Measurements from ENCODE around the gene CSF1.
A peak's percentile ranks its signal among the peaks of the same experiment; 100 is the strongest.
"Not testable (repeated sequence)": the region's sequence is repeated elsewhere in the genome, so short reads cannot be mapped to it uniquely, and the experiment has no call there.

The CSF1 gene

GRCh38 chr1:109910123-109910962 lies at the start of gene CSF1:
CSF1 (plus strand) TSS chr1:109910849; CDS start chr1:109911024, 175 bp downstream.
- DNase-seq, result peak; percentile 92 to 93

GRCh38 chr1:109861616-109862015 lies 49.0 kb upstream of the CSF1 start:
- not testable (repeated sequence) for DNase-seq

GRCh38 chr1:109863667-109864046 lies 47.0 kb upstream of the CSF1 start:
- DNase-seq, result peak; percentile 33 to 64

- DNase-seq, result peak in 1 of 2 donors; percentile 28
These were observed 46.4 kb upstream of the CSF1 start for GRCh38 chr1:109864047-109864822.

- no peak for DNase-seq
These were observed 45.6 kb upstream of the CSF1 start for GRCh38 chr1:109864930-109865612.

GRCh38 chr1:109866071-109866470 lies 44.6 kb upstream of the CSF1 start:
- DNase-seq, result no peak

- DNase-seq, result no peak
These were observed 37.1 kb upstream of the CSF1 start for GRCh38 chr1:109873278-109874175.

GRCh38 chr1:109874445-109874844 lies 36.2 kb upstream of the CSF1 start:
- no peak for DNase-seq

- DNase-seq, result no peak
These were observed 34.8 kb upstream of the CSF1 start for GRCh38 chr1:109875874-109876273.

GRCh38 chr1:109876617-109877316 lies 33.9 kb upstream of the CSF1 start:
- no peak for DNase-seq

GRCh38 chr1:109877317-109877771 lies 33.3 kb upstream of the CSF1 start:
- DNase-seq, result peak in 1 of 2 donors; percentile 71

- no peak for DNase-seq
These were observed 32.9 kb upstream of the CSF1 start for GRCh38 chr1:109877776-109878175.

- peak in 1 of 2 donors; percentile 73 for DNase-seq
These were observed 32.0 kb upstream of the CSF1 start for GRCh38 chr1:109878531-109879104.

GRCh38 chr1:109879371-109879770 lies 31.3 kb upstream of the CSF1 start:
- DNase-seq, result not testable (repeated sequence)

- no peak for DNase-seq
These were observed 30.6 kb upstream of the CSF1 start for GRCh38 chr1:109879881-109880525.

- peak in 1 of 2 donors; percentile 84 for DNase-seq
These were observed 29.4 kb upstream of the CSF1 start for GRCh38 chr1:109880971-109881894.

- DNase-seq, result no peak
These were observed 28.8 kb upstream of the CSF1 start for GRCh38 chr1:109881906-109882287.

- DNase-seq, result no peak
These were observed 28.1 kb upstream of the CSF1 start for GRCh38 chr1:109882288-109883245.

Data from inflammatory macrophage treated with lipopolysaccharide for 1 hour (primary cell).